Naive thymus-derived CD8-positive, alpha-beta T cell (primary cell): ENCODE results near the gene DLG2. TPM values are rescaled to one million over a fixed set of nuclear protein-coding genes. Genes with fewer than 3 reads are reported as not detected.

ENCODE experiments used
- ATAC-seq, 2 donors: fragments of 150-1000 bp; cut with Tn5 transposase in 1 of 2; sonication (Bioruptor Pico), chemical (Tn5 transposase) in 1 of 2; 1 replicate in 1 of 2; 2 replicates in 1 of 2; pipeline ENCODE4 v1.10.0; 2021; ENCODE audit warnings: mild to moderate bottlenecking in 2 of 2, moderate library complexity in 2 of 2
- POLR2A ChIA-PET: fragments of 350-600 bp; sonication (Branson Sonifier 250); formaldehyde crosslinking; loops from one replicate; lab custom pipeline; 2021; ENCODE audit warnings: antibody characterized with exemption; lab: Charles Lee
- DNase-seq, 10 donors: peaks; one replicate each; pipeline versions ENCODE4 v3.0.0 to v3.0.0-alpha.2; 2020 to 2022
- H3K27ac Mint-ChIP-seq, 10 donors: one replicate each; pipeline ENCODE4 v1.8.0; 2020 to 2022; ENCODE audit warnings: mild to moderate bottlenecking in 10 of 10, mixed read lengths in 10 of 10, moderate library complexity in 4 of 10, inconsistent platforms in 1 of 10
- H3K27me3 Mint-ChIP-seq, 5 donors: one replicate each; pipeline ENCODE4 v1.8.0; 2021 to 2022; ENCODE audit warnings: mixed read lengths in 5 of 5
- H3K36me3 Mint-ChIP-seq, 3 donors: one replicate each; pipeline ENCODE4 v1.8.0; 2020 to 2022; ENCODE audit warnings: mixed read lengths in 3 of 3, mild to moderate bottlenecking in 2 of 3, inconsistent platforms in 1 of 3
- H3K4me1 Mint-ChIP-seq, 4 donors: one replicate each; pipeline ENCODE4 v1.8.0; 2021 to 2022; ENCODE audit warnings: mixed read lengths in 4 of 4
- H3K4me3 Mint-ChIP-seq, 10 donors: one replicate each; pipeline ENCODE4 v1.8.0; 2020 to 2022; ENCODE audit warnings: mild to moderate bottlenecking in 10 of 10, mixed read lengths in 10 of 10, moderate library complexity in 6 of 10, inconsistent platforms in 1 of 10
- H3K9me3 Mint-ChIP-seq, 9 donors: one replicate each; pipeline ENCODE4 v1.8.0; 2020 to 2022; ENCODE audit warnings: mixed read lengths in 9 of 9, mild to moderate bottlenecking in 3 of 9, inconsistent platforms in 1 of 9, moderate library complexity in 1 of 9
- polyA plus RNA-seq, 3 donors: library from polyadenylated mRNA; unstranded; fragments of 300-500 nt; fragmentation: Illumina TruSeq; gene quantifications; one replicate each; pipeline ENCODE4 v1.2.3, GENCODE V29; 2021
- total RNA-seq, 8 experiments: library from RNA in 2 of 8; stranded (reverse) in 2 of 8; gene quantifications; one replicate each; pipeline ENCODE4 v1.2.3 and lab custom pipeline; 2021 to 2026

DLG2 gene
- total and polyA plus RNA-seq, 5 experiments from 2014 or later, result 0.86 to 6.2 (median 2.5) TPM

- H3K27ac Mint-ChIP-seq, result no peak overlapping the region
- POLR2A ChIA-PET, result no interaction called here
- H3K27me3 Mint-ChIP-seq, result no peaks in the 10 kb centered on the region
- H3K9me3 Mint-ChIP-seq, result peaks cover 0 to 32% (median 3%) of the 10 kb centered on the region in 9 donors
- no peak overlapping the region for H3K4me3 Mint-ChIP-seq
- ATAC-seq (no peak), DNase-seq (no peak)
- no peaks in the 10 kb centered on the region for H3K36me3 Mint-ChIP-seq
- no peaks in the 10 kb centered on the region for H3K4me1 Mint-ChIP-seq
Observed at GRCh38 chr11:84249344-84250135, 1377.6 kb downstream of the DLG2 start.

GRCh38 chr11:84247926-84248325, 1379.2 kb downstream of the DLG2 start:
- no peak for ATAC-seq
- no peaks in the 10 kb centered on the region for H3K27me3 Mint-ChIP-seq
- no peaks in the 10 kb centered on the region for H3K36me3 Mint-ChIP-seq
- no peak overlapping the region for H3K27ac Mint-ChIP-seq
- DNase-seq, result no peak
- peaks cover 0 to 26% (median 4%) of the 10 kb centered on the region in 9 donors for H3K9me3 Mint-ChIP-seq
- no peak overlapping the region for H3K4me3 Mint-ChIP-seq
- no peaks in the 10 kb centered on the region for H3K4me1 Mint-ChIP-seq
- POLR2A ChIA-PET, result no interaction called here

DNA sequence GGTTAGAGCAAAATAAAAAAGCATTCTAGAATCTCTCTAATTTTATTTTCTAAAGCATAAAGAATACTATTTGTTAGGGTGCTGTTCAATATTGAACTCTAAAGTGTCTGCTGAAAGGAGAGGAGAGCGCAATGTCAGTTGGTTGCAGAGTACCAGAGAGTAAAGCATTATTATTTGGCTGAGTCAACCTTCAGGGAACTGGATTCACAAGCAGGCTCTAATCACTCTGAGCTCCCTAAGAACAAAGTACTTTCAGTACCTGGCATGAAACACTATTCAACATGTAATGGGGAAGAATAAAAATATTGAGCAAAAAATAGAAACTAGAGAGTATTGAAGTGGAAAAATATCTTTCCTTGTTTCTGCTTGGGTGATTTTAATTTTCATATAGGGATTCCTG, 1380.0 kb downstream of the DLG2 start:
- H3K4me3 Mint-ChIP-seq, result no peak overlapping the region
- H3K27ac Mint-ChIP-seq, result no peak overlapping the region
- no peaks in the 10 kb centered on the region for H3K4me1 Mint-ChIP-seq
- DNase-seq (no peak), ATAC-seq (no peak)
- H3K9me3 Mint-ChIP-seq, result peaks cover 0 to 22% (median 4%) of the 10 kb centered on the region in 9 donors
- no peaks in the 10 kb centered on the region for H3K36me3 Mint-ChIP-seq
- H3K27me3 Mint-ChIP-seq, result no peaks in the 10 kb centered on the region
- POLR2A ChIA-PET, result no interaction called here

- H3K4me3 Mint-ChIP-seq, result no peak overlapping the region
- no peak overlapping the region for H3K27ac Mint-ChIP-seq
- no peak for ATAC-seq
- H3K36me3 Mint-ChIP-seq, result no peaks in the 10 kb centered on the region
- POLR2A ChIA-PET, result no interaction called here
- DNase-seq, result no peak
- H3K4me1 Mint-ChIP-seq, result no peaks in the 10 kb centered on the region
- H3K27me3 Mint-ChIP-seq, result no peaks in the 10 kb centered on the region
- H3K9me3 Mint-ChIP-seq, result peaks cover 0 to 20% (median 3%) of the 10 kb centered on the region in 9 donors
Observed at GRCh38 chr11:84243629-84244263, 1383.4 kb downstream of the DLG2 start.

GRCh38 chr11:84241343-84242131, 1385.6 kb downstream of the DLG2 start:
- peaks cover 0 to 4% (median 0%) of the 10 kb centered on the region in 3 donors for H3K36me3 Mint-ChIP-seq
- no peak for ATAC-seq
- H3K4me3 Mint-ChIP-seq, result no peak overlapping the region
- POLR2A ChIA-PET, result no interaction called here
- H3K27ac Mint-ChIP-seq, result no peak overlapping the region
- H3K4me1 Mint-ChIP-seq, result no peaks in the 10 kb centered on the region
- peaks cover 2 to 30% (median 8%) of the 10 kb centered on the region in 9 donors for H3K9me3 Mint-ChIP-seq
- H3K27me3 Mint-ChIP-seq, result no peaks in the 10 kb centered on the region
- no peak for DNase-seq

GRCh38 chr11:84240847-84241246, 1386.3 kb downstream of the DLG2 start:
- Mint-ChIP-seq H3K36me3 (peaks cover 0 to 4% (median 0%) of the 10 kb centered on the region in 3 donors), H3K4me1 (no peaks in the 10 kb centered on the region), H3K27ac (no peak overlapping the region), H3K27me3 (no peaks in the 10 kb centered on the region), H3K4me3 (no peak overlapping the region), H3K9me3 (peaks cover 2 to 24% (median 8%) of the 10 kb centered on the region in 9 donors)
- POLR2A ChIA-PET, result no interaction called here
- DNase-seq, result no peak
- ATAC-seq, result no peak

DNA sequence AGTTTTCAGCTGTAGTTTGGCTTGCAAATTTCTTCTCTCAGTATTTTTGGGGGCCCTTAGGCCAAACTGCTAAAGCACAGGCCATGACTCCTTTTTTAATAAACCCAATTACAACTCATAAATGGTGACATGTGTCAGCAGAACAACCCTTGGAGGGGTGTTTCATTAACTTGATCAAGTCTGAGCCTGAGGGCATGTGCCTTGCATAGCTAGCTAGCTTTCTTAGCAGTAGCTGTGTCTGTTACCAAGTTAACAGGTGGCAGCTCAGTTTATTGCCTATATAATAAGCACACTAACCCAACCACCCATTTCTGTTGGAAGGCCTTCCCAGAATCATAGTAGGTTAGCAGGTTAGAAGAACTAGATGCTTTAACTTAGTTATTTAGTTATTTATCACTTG, 1390.7 kb downstream of the DLG2 start:
- POLR2A ChIA-PET, result no interaction called here
- Mint-ChIP-seq H3K4me1 (no peaks in the 10 kb centered on the region), H3K4me3 (no peak overlapping the region), H3K36me3 (peaks cover 0 to 4% (median 0%) of the 10 kb centered on the region in 3 donors), H3K27me3 (no peaks in the 10 kb centered on the region), H3K27ac (no peak overlapping the region), H3K9me3 (peaks cover 5 to 45% (median 18%) of the 10 kb centered on the region in 9 donors)
- no peak for ATAC-seq
- DNase-seq, result no peak

GRCh38 chr11:84234462-84235202, 1392.5 kb downstream of the DLG2 start:
- POLR2A ChIA-PET, result no interaction called here
- no peak overlapping the region for H3K27ac Mint-ChIP-seq
- H3K4me3 Mint-ChIP-seq, result no peak overlapping the region
- no peaks in the 10 kb centered on the region for H3K4me1 Mint-ChIP-seq
- ATAC-seq (no peak), DNase-seq (no peak)
- H3K9me3 Mint-ChIP-seq, result peaks cover 3 to 51% (median 17%) of the 10 kb centered on the region in 9 donors
- H3K36me3 Mint-ChIP-seq, result peaks cover 0 to 4% (median 0%) of the 10 kb centered on the region in 3 donors
- H3K27me3 Mint-ChIP-seq, result no peaks in the 10 kb centered on the region

DNA sequence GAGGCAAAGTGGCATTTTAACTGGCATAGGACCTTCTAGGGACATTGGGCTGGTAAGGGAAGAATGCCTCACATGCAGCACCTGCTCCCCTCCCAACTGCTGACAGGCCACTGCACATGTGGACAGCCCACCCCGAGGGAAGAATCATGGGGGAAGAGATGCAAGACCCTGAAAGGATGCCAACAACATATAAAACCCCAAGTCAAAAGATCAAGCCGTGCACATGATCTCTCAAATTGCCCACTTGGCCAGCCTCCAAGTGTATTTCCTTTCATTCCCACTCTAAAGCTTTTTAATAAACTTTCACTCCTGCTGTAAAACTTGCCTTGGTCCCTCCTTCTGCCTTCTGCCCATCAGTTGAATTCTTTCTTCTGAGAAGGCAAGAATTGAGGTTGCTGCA, 1393.1 kb downstream of the DLG2 start:
- H3K27me3 Mint-ChIP-seq, result no peaks in the 10 kb centered on the region
- peaks cover 0 to 4% (median 0%) of the 10 kb centered on the region in 3 donors for H3K36me3 Mint-ChIP-seq
- H3K9me3 Mint-ChIP-seq, result peaks cover 3 to 51% (median 17%) of the 10 kb centered on the region in 9 donors
- H3K4me3 Mint-ChIP-seq, result no peak overlapping the region
- H3K27ac Mint-ChIP-seq, result no peak overlapping the region
- POLR2A ChIA-PET, result no interaction called here
- DNase-seq, result no peak
- H3K4me1 Mint-ChIP-seq, result no peaks in the 10 kb centered on the region
- ATAC-seq, result no peak

- peaks cover 0 to 8% (median 0%) of the 10 kb centered on the region in 3 donors for H3K36me3 Mint-ChIP-seq
- H3K4me3 Mint-ChIP-seq, result no peak overlapping the region
- ATAC-seq (no peak), DNase-seq (no peak)
- no peaks in the 10 kb centered on the region for H3K27me3 Mint-ChIP-seq
- H3K4me1 Mint-ChIP-seq, result no peaks in the 10 kb centered on the region
- H3K9me3 Mint-ChIP-seq, result peaks cover 6 to 56% (median 17%) of the 10 kb centered on the region in 9 donors
- POLR2A ChIA-PET, result no interaction called here
- H3K27ac Mint-ChIP-seq, result no peak overlapping the region
Observed at GRCh38 chr11:84232511-84232910, 1394.6 kb downstream of the DLG2 start.

- peaks cover 7 to 51% (median 18%) of the 10 kb centered on the region in 9 donors for H3K9me3 Mint-ChIP-seq
- no peaks in the 10 kb centered on the region for H3K4me1 Mint-ChIP-seq
- ATAC-seq (no peak), DNase-seq (no peak)
- no peak overlapping the region for H3K4me3 Mint-ChIP-seq
- H3K36me3 Mint-ChIP-seq, result peaks cover 0 to 5% (median 0%) of the 10 kb centered on the region in 3 donors
- H3K27ac Mint-ChIP-seq, result no peak overlapping the region
- no peaks in the 10 kb centered on the region for H3K27me3 Mint-ChIP-seq
- POLR2A ChIA-PET, result no interaction called here
Observed at GRCh38 chr11:84230402-84230801, 1396.7 kb downstream of the DLG2 start.

DNA sequence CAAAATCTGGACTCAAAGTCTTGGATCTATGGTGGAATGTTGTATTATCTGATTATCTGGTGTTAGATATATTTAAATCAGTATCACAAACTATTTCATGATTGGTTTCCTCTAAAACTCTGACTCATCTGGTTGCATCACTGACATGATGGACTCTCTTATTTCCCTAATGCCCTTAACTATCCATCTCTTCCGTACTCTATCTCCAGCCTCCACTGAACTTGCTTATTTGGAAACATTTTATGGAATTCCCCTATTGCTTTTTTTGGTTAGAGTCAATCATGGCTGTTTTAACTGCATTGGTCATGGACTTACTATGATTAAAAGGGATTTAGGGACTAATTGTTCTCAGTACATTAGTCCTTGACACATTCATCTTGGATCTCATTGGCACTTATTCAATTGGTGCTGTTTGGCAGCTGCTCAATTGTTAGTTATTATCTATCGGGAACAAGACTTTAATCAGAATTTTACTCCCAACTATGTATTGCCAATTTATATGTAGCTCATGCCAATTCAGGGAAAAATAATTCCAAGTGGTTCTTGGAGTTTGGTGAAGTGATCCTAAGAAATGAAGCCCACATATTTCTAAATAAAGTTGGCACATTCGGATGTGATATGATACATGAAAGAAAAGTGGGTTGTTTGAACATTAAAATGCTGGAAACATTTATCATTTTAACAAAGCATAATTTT, 1399.0 kb downstream of the DLG2 start:
- ATAC-seq, result no peak

More for the DNA sequence above, 1399.0 kb downstream of the DLG2 start:
- peaks cover 5 to 51% (median 13%) of the 10 kb centered on the region in 9 donors for H3K9me3 Mint-ChIP-seq
- peaks cover 0 to 9% (median 0%) of the 10 kb centered on the region in 3 donors for H3K36me3 Mint-ChIP-seq
- no peak overlapping the region for H3K4me3 Mint-ChIP-seq
- DNase-seq, result no peak
- no peaks in the 10 kb centered on the region for H3K27me3 Mint-ChIP-seq
- H3K27ac Mint-ChIP-seq, result no peak overlapping the region
- H3K4me1 Mint-ChIP-seq, result no peaks in the 10 kb centered on the region
- POLR2A ChIA-PET, result no interaction called here
